CD14-positive monocyte (primary cell): ENCODE measurements around the gene MMUT. TPM values are rescaled to one million over a fixed set of nuclear protein-coding genes. Genes with fewer than 3 reads are reported as not detected.

ENCODE experiments used
- DNase-seq, 3 donors: peaks; one replicate each; pipeline ENCODE4 v3.0.0-alpha.2; 2011 to 2022
- H2AFZ ChIP-seq: 2 replicates; pipeline ENCODE4 v1.6.0; 2012; ENCODE audit warnings: mild to moderate bottlenecking, low read depth, low read length, inconsistent platforms; ENCODE audit not compliant: insufficient read depth, poor library complexity, severe bottlenecking
- H3K27ac ChIP-seq, 2 donors: 1 replicate in 1 of 2; 2 replicates in 1 of 2; pipeline ENCODE4 v1.5.1; 2012 to 2013; ENCODE audit warnings: low read length in 2 of 2, control low read depth in 1 of 2, inconsistent platforms in 1 of 2, low read depth in 1 of 2, mild to moderate bottlenecking in 1 of 2
- H3K27me3 ChIP-seq, 2 donors: one replicate each; pipeline versions ENCODE4 v1.6.0 to v1.6.1; 2011 to 2013; ENCODE audit warnings: low read length in 2 of 2; ENCODE audit not compliant: control insufficient read depth in 2 of 2, insufficient read depth in 2 of 2
- H3K36me3 ChIP-seq, 2 donors: replicated peaks in 1 of 2; 1 replicate in 1 of 2; 2 replicates in 1 of 2; pipeline versions ENCODE4 v1.5.1 to v1.6.1; 2012 to 2013; ENCODE audit warnings: low read length in 2 of 2, control low read depth in 1 of 2, inconsistent platforms in 1 of 2, mild to moderate bottlenecking in 1 of 2; ENCODE audit not compliant: insufficient read depth in 2 of 2, control insufficient read depth in 1 of 2
- H3K4me1 ChIP-seq, 2 donors: 1 replicate in 1 of 2; 2 replicates in 1 of 2; pipeline versions ENCODE4 v1.5.1 to v1.6.1; 2012 to 2013; ENCODE audit warnings: low read length in 2 of 2, control low read depth in 1 of 2, inconsistent platforms in 1 of 2, mild to moderate bottlenecking in 1 of 2, moderate library complexity in 1 of 2; ENCODE audit not compliant: insufficient read depth in 2 of 2, control insufficient read depth in 1 of 2
- H3K4me2 ChIP-seq: replicated peaks from 2 replicates; pipeline ENCODE3; 2012; ENCODE audit warnings: low read length, moderate library complexity, mild to moderate bottlenecking; ENCODE audit not compliant: poor library complexity, severe bottlenecking; ENCODE audit errors: extremely low read depth
- H3K4me3 ChIP-seq, 3 experiments: fragments of 200-600 bp in 1 of 3; sonication (generic) in 1 of 3; replicated peaks in 1 of 3; 1 replicate in 2 of 3; 2 replicates in 1 of 3; pipeline ENCODE4 v1.5.1; 2011 to 2013; ENCODE audit warnings: low read length in 3 of 3, mild to moderate bottlenecking in 3 of 3, control low read depth in 2 of 3, low read depth in 2 of 3, inconsistent platforms in 1 of 3, moderate library complexity in 1 of 3
- H3K79me2 ChIP-seq: 2 replicates; pipeline ENCODE4 v1.6.0; 2012; ENCODE audit warnings: mild to moderate bottlenecking, control low read depth, inconsistent platforms, low read length, moderate library complexity; ENCODE audit not compliant: insufficient read depth
- H3K9ac ChIP-seq: 2 replicates; pipeline ENCODE4 v1.6.0; 2017; ENCODE audit warnings: low read length, mild to moderate bottlenecking; ENCODE audit not compliant: insufficient read depth, poor library complexity, severe bottlenecking
- H3K9me3 ChIP-seq, 2 donors: replicated peaks in 1 of 2; 1 replicate in 1 of 2; 2 replicates in 1 of 2; pipeline versions ENCODE4 v1.5.1 to v1.6.1; 2012 to 2013; ENCODE audit warnings: low read length in 2 of 2, control low read depth in 1 of 2; ENCODE audit not compliant: control insufficient read depth in 1 of 2, insufficient read depth in 1 of 2
- H4K20me1 ChIP-seq: 2 replicates; pipeline ENCODE4 v1.6.0; 2012; ENCODE audit warnings: mild to moderate bottlenecking, low read length, control low read depth, moderate library complexity; ENCODE audit not compliant: insufficient read depth
- H3K27ac Mint-ChIP-seq, 7 donors: one replicate each; pipeline ENCODE4 v1.8.0; 2020; ENCODE audit warnings: mild to moderate bottlenecking in 7 of 7, mixed read lengths in 7 of 7, moderate library complexity in 6 of 7, inconsistent platforms in 2 of 7
- H3K27me3 Mint-ChIP-seq, 3 donors: one replicate each; pipeline ENCODE4 v1.8.0; 2021 to 2022; ENCODE audit warnings: low read depth in 3 of 3, mild to moderate bottlenecking in 3 of 3, mixed read lengths in 3 of 3, moderate library complexity in 3 of 3, inconsistent platforms in 1 of 3
- H3K36me3 Mint-ChIP-seq, 2 donors: one replicate each; pipeline ENCODE4 v1.8.0; 2020; ENCODE audit warnings: mixed read lengths in 2 of 2, inconsistent platforms in 1 of 2, mild to moderate bottlenecking in 1 of 2
- H3K4me1 Mint-ChIP-seq: one replicate; pipeline ENCODE4 v1.8.0; 2020; ENCODE audit warnings: mild to moderate bottlenecking, mixed read lengths
- H3K4me3 Mint-ChIP-seq, 2 donors: one replicate each; pipeline ENCODE4 v1.8.0; 2020; ENCODE audit warnings: mild to moderate bottlenecking in 2 of 2, mixed read lengths in 2 of 2, moderate library complexity in 1 of 2
- H3K9me3 Mint-ChIP-seq, 7 donors: one replicate each; pipeline ENCODE4 v1.8.0; 2020 to 2022; ENCODE audit warnings: mixed read lengths in 7 of 7, mild to moderate bottlenecking in 6 of 7, moderate library complexity in 6 of 7, inconsistent platforms in 2 of 7
- WGBS: methylation state at CpG from one replicate; pipeline ENCODE4 v1.1.5; 2013; ENCODE audit warnings: missing lambda C conversion rate; ENCODE audit not compliant: insufficient coverage; 5-methylcytosine and 5-hydroxymethylcytosine counted together
- intact Hi-C, 2 donors: fragments of 100-400 bp; cut with micrococcal nuclease; formaldehyde crosslinking; loops; one replicate each; pipeline versions ENCODE4 v1.15.0 to v1.15.1; 2023
- polyA plus RNA-seq, 3 donors: library from polyadenylated mRNA; depleted of rRNA in 1 of 3; unstranded in 2 of 3; stranded (reverse) in 1 of 3; fragments of 300-500 nt in 2 of 3; fragments of >200 nt in 1 of 3; fragmentation: Illumina TruSeq in 2 of 3; gene quantifications; 1 replicate in 2 of 3; 2 replicates in 1 of 3; pipeline ENCODE4 v1.2.3, GENCODE V29; 2012 to 2021
- TF ChIP-seq, protein P1 (sequence below): fragments of 200-600 bp; IDR thresholded peaks from one replicate; pipeline ENCODE4 v1.8.0; 2022; ENCODE audit warnings: antibody characterized with exemption, mild to moderate bottlenecking

MMUT gene
- polyA plus RNA-seq, 3 donors = 3.2 to 9.2 (median 6.4) TPM

DNA sequence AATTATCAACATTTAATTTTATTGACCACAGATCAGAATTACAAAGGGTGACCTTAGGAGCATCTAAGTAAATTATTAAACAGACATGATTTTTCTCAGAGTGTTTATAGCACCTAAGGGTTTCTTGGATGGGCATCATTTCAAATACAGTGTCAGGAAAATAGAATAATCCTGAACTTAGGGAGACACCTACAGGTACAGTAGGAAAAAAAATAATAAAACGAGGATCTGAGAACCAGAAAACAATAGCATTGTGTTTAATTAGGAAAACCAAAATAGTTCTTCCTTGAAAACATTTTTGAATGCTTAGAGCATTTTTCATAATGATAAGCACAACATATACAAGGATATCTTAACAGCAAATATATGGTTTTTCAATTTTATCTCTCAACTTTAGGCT lies 39.2 kb downstream of the MMUT start:
- H3K27ac Mint-ChIP-seq = no peak overlapping the region
- Histone ChIP-seq H3K9me3 (no peaks in the 10 kb centered on the region), H3K36me3 (no peaks in the 10 kb centered on the region), H3K9ac (no peak overlapping the region), H4K20me1 (no peaks in the 10 kb centered on the region), H3K27me3 (no peaks in the 10 kb centered on the region), H2AFZ (no peak overlapping the region), H3K27ac (no peak overlapping the region), H3K4me1 (no peaks in the 10 kb centered on the region), H3K4me3 (no peak overlapping the region), H3K79me2 (no peaks in the 10 kb centered on the region), H3K4me2 (no peak overlapping the region)
- no CpG with 5 or more reads among the region's 1 CpG for WGBS
- peaks cover 0 to 1% (median 0%) of the 10 kb centered on the region in 7 donors for H3K9me3 Mint-ChIP-seq
- no peak for DNase-seq
- H3K27me3 Mint-ChIP-seq = peaks cover 0 to 1% (median 0%) of the 10 kb centered on the region in 3 donors
- H3K36me3 Mint-ChIP-seq = no peaks in the 10 kb centered on the region
- TF ChIP-seq, protein P1, sequence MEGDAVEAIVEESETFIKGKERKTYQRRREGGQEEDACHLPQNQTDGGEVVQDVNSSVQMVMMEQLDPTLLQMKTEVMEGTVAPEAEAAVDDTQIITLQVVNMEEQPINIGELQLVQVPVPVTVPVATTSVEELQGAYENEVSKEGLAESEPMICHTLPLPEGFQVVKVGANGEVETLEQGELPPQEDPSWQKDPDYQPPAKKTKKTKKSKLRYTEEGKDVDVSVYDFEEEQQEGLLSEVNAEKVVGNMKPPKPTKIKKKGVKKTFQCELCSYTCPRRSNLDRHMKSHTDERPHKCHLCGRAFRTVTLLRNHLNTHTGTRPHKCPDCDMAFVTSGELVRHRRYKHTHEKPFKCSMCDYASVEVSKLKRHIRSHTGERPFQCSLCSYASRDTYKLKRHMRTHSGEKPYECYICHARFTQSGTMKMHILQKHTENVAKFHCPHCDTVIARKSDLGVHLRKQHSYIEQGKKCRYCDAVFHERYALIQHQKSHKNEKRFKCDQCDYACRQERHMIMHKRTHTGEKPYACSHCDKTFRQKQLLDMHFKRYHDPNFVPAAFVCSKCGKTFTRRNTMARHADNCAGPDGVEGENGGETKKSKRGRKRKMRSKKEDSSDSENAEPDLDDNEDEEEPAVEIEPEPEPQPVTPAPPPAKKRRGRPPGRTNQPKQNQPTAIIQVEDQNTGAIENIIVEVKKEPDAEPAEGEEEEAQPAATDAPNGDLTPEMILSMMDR = no peak
- peaks cover 2% of the 10 kb centered on the region for H3K4me1 Mint-ChIP-seq
- intact Hi-C loops = no loop called here
- no peak overlapping the region for H3K4me3 Mint-ChIP-seq

DNA sequence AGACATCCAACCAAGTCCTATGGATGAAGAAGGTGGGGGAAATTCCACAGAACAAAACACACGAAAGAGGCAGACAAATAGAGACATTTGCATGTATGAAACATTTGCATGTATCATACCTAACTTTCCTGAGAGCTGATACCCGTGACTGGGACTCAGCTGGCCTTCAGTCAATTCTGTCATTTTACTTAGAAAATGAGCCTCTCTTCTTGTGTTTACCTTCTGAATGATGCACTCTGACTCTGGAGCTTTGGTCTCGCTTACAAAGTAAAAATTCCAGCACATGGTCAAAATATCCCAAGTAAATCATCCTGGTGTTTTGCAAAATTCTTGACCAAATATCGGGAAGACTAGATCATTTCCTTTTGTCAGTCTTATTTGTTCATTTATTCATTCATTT lies 46.9 kb downstream of the MMUT start:
- Mint-ChIP-seq H3K4me1 (no peaks in the 10 kb centered on the region), H3K9me3 (no peaks in the 10 kb centered on the region), H3K27ac (no peak overlapping the region), H3K36me3 (no peaks in the 10 kb centered on the region), H3K27me3 (peaks cover 0 to 3% (median 1%) of the 10 kb centered on the region in 3 donors), H3K4me3 (no peak overlapping the region)
- 95% methylated on average over 3 of the region's 4 CpGs for WGBS
- H3K4me2 ChIP-seq = no peak overlapping the region
- TF ChIP-seq, protein P1 = no peak
- H3K4me1 ChIP-seq = no peaks in the 10 kb centered on the region
- no peak for DNase-seq
- no peaks in the 10 kb centered on the region for H4K20me1 ChIP-seq
- no peaks in the 10 kb centered on the region for H3K9me3 ChIP-seq
- no peaks in the 10 kb centered on the region for H3K79me2 ChIP-seq
- no peak overlapping the region for H2AFZ ChIP-seq
- intact Hi-C loops = no loop called here
- H3K4me3 ChIP-seq = no peak overlapping the region
- H3K36me3 ChIP-seq = no peaks in the 10 kb centered on the region
- no peak overlapping the region for H3K27ac ChIP-seq
- H3K9ac ChIP-seq = no peak overlapping the region
- no peaks in the 10 kb centered on the region for H3K27me3 ChIP-seq
